NK-92 treated with Interleukin-12 subunit alpha and Interleukin-12 subunit beta, amount 100 ng/mL, for 24 hours (cell line): ENCODE measurements around the gene CASP2.

Experiments
- DNase-seq: peaks from one replicate; lab custom pipeline; 2025; lab: John Stamatoyannopoulos, UW

Gene CASP2

DNA sequence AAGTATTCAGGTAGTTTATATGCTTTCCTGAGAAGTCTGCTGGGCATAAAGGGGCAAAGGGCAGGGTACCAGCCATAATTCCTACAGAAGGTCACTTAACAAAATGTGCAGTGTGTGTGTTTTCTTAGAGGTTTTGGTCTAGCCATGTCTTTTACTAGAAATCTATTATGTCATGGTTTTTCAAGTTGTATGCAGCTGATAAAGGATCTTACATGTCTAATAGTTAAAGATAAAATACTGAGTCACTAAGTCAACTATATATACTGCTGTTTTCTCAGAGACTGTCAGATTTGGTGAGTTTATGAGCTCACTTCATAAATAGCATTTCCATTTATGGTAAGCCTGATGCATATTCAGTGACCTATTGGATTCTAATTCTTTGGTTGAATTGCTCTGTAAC is 7.7 kb downstream of the CASP2 start:
- no peak for DNase-seq

DNA sequence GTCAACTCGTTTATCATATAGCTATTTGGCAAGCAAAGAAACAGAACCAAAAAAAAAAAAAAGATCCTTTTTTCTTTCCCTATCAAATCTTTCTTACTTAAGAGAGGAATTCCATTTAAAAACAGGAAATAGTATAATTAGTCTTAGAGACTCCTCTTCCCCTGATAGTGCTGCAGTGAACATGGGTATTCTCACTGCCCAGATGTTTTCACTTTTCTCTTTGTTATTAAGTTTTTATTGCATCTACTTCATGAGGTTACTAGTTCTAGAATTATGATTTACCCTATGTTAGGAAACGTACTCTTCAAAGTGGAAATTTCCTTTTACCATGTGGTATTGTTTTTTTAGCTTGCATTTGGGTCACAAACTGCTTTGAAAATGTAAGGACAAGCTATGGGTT is 8.5 kb downstream of the CASP2 start:
- no peak for DNase-seq

DNA sequence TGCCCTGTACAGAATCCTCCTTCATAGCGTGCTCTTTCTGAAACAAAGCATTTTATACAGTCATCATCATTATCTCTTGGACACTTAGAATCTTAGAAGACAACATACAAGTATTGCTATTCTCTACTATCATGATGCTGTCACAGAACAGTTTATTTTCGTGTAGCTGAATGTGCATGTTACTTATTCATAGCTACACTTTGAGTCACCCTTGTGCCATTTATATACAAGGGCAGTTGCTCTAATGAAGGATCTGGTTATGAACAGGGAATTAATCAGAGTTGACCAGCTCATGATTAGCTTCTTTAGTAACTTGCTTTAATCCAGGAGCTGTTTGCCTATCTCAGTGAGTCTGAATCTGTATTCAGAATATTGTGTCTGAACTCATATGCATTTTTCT is 11.2 kb downstream of the CASP2 start:
- DNase-seq: no peak

DNA sequence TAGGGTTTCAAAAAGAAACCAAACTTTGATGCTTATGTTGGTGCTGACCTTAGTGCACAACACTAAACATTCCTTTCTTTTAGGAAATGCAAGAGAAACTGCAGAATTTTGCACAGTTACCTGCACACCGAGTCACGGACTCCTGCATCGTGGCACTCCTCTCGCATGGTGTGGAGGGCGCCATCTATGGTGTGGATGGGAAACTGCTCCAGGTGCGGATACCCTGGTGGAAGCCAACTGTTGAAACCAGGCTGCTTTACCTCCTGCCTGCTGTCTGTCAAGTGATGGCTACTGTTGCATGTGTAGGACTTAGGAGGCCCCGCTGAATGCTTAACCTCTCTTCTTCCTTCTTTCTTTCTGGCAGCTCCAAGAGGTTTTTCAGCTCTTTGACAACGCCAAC is 11.7 kb downstream of the CASP2 start:
- no peak for DNase-seq

DNA sequence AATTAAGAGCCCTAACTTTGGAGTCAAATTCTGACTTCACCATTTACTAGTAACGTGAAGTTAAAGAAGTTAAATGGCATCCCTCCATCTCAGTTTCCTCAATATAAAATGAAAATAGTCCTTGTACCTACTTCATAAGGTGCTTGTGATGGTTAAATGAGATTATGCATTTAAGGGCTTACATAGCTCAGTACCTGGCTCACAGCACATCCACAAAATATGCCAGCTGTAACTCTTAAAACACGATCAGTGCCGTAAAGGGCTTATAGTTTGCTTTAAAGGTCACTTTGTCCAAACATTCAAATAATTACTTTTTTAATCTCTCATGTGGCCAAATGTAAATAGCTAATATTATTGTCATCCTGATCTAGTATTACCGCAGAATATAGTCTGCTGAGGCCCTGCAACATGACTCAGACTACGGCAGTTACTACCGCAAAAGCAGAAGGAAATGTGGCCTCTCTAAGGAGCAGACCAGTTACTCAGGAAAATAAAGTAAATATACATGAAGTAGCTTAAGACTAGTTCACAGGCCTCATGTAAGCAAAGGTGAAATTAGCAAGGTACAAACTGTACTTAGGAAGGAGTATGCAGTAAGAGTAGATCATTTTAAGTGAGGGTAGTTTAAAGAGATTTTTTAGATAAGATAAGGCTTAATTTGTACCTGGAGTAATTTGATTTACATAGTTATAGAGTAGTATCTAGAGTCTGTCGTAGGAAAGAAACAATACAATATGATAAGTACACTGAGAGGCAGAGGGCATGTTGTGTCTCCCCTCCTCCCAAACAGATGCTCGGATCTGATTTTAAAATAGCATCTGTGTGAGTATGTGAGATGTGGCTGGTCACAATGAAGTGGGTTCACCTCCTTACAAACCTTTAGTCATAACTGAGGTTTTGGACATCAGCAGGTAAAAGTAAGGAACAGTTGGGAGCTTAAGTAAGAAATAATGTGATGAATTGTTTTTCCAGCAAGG is 13.1 kb downstream of the CASP2 start:
- no peak for DNase-seq

DNA sequence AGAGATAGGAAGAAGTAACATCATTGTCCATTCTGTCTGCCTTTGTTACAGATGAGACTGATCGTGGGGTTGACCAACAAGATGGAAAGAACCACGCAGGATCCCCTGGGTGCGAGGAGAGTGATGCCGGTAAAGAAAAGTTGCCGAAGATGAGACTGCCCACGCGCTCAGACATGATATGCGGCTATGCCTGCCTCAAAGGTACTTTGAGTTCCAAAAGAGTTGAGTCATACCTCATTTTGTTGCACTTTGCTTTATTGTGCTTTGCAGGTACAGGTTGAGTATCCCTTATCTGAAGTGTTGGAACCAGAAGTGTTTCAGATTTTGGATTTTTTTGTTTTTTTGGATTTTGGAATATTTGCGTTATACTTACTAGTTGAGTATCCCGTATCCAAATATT is 15.6 kb downstream of the CASP2 start:
- DNase-seq: no peak

DNA sequence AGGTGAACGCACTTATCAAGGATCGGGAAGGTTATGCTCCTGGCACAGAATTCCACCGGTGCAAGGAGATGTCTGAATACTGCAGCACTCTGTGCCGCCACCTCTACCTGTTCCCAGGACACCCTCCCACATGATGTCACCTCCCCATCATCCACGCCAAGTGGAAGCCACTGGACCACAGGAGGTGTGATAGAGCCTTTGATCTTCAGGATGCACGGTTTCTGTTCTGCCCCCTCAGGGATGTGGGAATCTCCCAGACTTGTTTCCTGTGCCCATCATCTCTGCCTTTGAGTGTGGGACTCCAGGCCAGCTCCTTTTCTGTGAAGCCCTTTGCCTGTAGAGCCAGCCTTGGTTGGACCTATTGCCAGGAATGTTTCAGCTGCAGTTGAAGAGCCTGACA is 16.8 kb downstream of the CASP2 start:
- DNase-seq: no peak

DNA sequence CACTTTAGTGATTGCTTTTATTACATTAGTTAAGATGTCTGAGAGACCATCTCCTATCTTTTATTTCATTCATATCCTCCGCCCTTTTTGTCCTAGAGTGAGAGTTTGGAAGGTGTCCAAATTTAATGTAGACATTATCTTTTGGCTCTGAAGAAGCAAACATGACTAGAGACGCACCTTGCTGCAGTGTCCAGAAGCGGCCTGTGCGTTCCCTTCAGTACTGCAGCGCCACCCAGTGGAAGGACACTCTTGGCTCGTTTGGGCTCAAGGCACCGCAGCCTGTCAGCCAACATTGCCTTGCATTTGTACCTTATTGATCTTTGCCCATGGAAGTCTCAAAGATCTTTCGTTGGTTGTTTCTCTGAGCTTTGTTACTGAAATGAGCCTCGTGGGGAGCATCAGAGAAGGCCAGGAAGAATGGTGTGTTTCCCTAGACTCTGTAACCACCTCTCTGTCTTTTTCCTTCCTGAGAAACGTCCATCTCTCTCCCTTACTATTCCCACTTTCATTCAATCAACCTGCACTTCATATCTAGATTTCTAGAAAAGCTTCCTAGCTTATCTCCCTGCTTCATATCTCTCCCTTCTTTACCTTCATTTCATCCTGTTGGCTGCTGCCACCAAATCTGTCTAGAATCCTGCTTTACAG is 17.4 kb downstream of the CASP2 start:
- DNase-seq: peak; percentile 11

DNA sequence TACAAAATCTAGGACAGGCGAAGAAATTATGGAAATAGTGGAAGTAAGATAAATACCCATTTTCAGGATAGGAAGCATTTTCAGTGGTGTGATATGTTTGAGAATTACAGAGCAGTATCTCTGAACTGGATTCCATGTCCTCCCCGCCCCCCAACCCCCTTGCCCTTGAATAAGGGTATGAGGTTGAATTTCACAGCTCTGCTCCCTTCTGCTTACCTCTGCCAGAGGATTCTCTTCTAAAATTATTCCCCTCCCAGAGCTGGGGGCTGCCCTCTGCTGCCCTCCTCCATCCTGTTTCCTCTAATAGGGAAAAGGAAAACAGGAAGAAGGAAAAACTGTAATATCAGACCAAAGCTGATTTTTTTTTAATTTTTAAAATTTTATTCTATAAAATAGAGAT is 20.5 kb downstream of the CASP2 start:
- no peak for DNase-seq

DNA sequence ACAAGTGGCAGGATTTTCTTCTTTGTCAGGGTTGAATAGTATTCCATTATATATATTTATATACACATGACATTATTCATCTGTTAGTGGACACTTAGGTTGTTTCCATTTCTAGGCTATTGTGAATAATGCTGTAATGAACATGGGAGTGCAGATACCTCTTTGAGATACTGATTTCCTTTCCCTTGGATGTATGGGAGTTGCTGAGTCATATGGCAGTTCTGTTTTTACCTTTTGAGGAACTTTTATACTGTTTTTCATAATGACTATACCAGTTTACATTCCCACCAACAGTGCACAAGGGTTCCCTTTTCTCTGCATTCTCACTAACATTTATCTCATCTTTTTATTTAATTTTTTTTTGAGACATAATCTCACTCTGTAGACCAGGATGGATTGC is 26.0 kb downstream of the CASP2 start:
- DNase-seq: no peak

DNA sequence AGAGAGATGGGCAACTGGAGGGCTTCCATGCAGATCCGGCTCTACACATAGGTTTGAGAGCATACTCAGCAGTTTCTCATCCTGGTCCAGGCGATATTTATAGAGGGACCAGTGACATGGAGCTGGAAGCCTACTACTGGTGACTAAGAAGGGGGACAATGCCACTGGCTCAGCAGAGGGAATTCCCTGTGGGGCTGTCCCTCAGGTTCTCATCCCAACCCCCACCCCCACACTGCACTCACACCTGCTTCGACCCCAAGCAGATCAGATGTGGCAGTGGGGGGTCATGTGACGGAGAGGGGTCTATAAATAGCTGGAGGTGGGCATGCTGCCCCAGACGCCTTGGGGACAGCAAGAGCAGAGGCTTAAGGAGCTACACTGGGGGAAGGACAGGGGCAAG is 27.6 kb downstream of the CASP2 start, which contains the start of gene CLCN1:
TSS of gene CLCN1 (plus strand) at position 336 of the 400 bp plus-strand sequence. CDS start 102 bp downstream, outside the sequence.
- no peak for DNase-seq

DNA sequence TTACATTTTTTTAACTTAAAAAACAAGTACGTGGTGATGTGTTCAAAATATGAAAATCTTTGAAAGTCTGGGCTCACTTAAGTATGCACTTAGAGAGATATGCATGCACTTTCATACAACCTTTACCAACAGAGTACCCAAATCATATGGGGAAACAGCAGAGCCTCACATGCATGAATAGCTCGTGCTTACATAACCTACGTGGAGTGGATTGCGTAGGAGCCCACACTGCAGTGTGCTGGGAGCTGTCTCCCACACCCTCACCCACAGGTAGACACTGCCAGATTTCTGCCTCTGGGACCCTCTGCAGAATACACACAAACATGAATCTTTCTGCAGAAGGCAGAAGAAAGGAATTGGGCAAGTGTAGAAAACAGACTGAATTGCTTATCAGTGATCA is 28.3 kb downstream of the CASP2 start:
- DNase-seq: no peak

DNA sequence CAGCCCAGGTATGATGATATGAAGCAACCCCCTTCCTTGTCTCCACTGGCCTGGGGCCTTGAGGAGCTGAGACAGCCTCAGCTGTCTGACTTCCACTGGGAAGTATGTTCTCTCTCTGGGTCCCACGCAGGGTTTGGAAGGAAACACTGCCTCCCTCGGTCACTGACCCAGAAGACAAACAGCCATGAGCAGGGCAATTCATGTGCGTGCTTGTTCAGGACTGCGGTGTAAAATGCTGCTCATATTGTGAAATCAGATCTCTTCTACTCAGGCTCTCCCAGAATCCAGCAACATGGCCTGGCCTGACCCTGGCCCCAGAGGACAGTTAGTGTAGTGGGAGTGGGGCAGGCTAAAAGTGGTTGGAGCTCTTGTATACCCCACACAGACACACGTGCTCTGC is 30.5 kb downstream of the CASP2 start:
- DNase-seq: no peak

DNA sequence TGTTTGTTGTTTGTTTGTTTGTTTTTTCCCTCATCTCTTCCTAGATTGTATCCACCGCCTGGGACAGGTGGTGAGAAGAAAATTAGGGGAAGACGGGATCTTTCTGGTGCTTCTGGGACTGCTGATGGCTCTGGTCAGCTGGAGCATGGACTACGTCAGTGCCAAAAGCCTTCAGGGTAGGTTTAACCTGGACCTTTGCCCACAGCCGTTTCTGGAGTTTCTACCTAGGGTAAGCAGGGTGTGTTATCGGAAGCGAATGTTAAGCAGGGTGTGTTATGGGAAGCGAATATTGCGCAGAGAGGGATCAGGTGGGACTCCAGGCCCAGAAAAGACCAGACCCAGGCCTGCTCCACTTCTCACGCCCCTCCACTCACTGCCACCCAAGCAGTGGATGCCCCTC is 32.5 kb downstream of the CASP2 start:
- DNase-seq: no peak

DNA sequence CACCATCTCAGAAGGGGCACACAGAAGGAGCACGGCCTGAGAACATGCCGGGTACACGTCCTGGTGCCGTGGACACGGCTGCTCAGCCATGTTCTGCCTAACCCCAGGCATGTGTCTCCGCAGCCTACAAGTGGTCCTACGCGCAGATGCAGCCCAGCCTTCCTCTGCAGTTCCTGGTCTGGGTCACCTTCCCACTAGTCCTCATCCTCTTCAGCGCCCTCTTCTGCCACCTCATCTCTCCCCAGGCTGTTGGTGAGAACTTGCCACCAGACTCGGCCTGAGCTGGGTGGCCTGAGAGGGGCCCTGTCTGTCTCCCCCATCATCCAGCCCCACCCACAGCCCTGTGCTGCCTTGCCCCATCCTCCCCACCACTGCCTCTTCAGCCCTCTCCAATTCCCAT is 33.1 kb downstream of the CASP2 start:
- no peak for DNase-seq

DNA sequence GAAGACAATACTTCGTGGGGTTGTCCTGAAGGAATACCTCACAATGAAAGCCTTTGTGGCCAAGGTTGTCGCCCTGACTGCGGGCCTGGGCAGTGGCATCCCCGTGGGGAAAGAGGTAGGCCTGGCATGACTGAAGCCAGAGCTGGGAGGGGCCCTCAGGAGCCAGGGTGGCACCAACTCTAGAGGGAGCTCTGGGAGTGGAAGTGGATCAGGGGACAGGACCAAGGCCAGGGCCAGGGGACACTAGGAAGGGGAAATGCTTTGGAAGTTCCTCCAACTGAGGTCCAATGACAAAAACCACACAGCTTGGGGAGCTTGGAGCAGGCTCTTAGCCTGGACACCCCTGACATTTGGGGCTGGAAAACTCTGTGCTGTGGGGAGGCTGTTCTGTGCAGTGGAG is 33.6 kb downstream of the CASP2 start:
- DNase-seq: no peak

DNA sequence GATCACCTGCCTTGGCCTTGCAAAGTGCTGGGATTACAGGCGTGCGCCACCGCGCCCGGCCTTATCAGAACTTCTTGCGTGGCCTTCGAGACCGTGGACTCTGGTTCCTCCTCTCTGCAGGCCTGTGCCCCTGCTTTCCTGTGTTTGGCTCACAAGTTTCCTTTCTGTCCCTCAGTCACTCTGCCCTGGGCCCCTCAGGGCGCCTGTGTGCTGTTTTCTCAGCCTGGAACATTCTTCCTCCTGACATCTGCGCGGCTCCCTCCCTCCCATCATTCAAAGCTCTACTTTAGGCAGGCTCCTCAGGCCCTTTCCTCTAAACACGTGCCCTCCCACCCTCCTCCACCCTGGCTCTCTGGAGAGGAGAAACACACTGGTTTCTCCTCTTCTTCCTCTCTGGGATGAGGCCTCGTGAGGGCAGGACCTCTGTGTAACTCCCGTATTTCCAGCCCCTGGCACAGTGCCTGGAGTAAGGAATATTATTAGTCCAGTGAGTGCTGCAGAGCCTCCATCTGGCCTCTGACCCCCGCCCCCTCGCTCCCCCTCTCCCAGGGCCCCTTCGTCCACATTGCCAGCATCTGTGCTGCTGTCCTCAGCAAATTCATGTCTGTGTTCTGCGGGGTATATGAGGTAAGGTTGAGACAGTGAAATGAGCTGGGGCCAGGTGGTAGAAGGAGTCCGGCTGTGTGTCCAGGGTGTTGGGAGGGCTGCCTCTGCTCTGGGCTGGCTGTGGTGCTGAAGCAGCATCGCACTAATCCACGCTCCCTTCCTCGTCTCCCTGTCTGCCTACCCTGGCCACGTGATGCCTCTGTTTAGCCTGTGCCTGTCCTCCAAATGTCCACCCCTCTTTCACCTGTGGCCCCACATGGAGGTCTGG is 34.8 kb downstream of the CASP2 start:
- DNase-seq: no peak

DNA sequence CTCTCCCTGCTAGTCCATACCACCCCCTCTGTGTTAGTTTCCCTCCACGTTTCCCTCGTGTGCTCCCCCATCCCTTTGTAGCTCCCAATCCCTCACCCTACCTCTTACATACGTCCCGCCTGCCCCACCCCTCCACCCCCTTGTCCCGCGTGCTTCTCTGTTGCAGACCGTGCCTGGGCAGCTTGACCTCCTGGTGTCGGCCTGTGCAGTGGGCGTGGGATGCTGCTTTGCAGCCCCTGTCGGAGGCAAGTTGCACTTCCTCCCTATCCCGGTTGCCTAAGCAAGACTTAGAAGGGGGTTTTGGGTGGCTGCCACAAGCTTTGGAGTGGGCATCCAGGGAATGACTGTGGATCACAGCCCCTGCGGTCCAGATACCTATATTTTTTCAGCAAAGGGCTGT is 35.5 kb downstream of the CASP2 start:
- DNase-seq: no peak

DNA sequence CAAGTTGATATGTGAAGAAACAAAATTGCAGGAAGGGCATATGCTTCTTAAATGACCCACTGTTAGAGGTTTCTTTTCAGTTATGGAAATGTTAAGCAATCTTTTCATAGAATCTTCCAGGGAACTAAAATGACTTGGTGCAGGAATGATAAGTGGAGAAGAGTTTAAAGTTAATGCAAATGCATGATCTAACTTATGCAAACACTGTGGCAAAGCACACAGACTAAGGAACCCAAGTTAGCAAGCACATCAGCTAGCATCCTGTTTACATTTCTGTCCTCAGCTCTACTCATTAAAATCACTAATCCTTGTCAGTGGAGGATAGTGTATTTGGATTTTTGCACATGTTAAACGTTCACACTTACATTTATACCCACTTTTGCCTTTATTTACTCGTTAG is 37.1 kb downstream of the CASP2 start:
- no peak for DNase-seq

DNA sequence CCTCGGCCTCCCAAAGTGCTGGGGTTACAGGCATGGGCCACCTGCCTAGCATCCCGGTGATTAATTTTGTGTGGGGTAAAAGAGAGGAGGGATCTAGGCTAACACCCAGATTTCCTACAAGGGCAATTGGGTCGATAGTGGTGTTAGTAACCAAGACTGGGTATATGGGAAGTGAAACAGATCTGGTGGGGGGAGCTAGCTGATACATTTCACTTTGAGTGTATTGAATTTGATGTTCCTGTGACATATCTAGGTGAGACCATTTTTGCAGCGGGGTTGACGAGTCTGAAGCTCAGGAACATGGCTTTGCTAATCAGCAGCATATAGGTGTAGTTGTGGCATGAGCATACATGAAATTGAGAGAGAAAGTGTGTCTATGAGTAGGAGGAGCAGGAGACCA is 39.8 kb downstream of the CASP2 start:
- DNase-seq: no peak

DNA sequence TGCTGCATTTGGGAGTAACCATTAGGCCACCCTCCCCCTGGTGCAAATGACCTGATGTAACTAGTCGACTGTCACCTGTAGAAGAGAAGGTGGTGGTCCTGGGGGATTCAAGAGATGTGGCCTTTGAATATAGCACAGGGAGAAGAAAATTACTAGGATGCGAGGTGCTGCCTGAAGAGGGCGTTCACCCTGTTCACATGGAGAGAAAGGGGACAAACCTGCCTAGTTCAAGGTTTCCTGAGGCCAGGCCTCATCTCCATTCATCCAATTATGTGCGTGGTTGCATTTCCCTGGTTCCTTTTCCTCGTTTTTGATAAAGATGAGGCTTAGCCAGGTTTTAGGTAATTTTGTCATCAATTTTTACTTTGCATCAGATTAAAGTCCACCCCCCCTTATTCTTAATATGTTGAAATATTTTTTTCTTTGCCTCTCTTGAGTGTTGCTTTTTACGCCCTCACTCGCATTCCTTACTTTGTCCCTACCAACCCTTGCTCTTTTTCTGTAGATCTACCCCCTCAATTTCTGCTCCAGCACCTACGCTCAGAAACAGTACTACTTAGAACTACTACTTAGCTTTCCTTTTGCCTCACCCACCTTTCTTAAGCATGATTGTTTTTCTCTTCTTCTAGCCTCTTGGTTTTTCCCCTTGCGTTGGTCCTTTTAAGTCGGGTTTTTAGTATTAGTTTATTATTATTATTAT is 41.5 kb downstream of the CASP2 start:
- no peak for DNase-seq
